GM10266 (cell line): Measurements from ENCODE around the gene SCNN1A.
"Not testable (repeated sequence)": the region's sequence is repeated elsewhere in the genome, so short reads cannot be mapped to it uniquely, and the experiment has no call there.

Source experiments
- DNase-seq: peaks from one replicate; pipeline ENCODE4 v3.0.0; 2012; ENCODE audit errors: extremely low spot score
- TF ChIP-seq, protein P1 (sequence below): IDR thresholded peaks from 2 replicates; pipeline ENCODE4 v1.5.1; 2012; ENCODE audit warnings: mild to moderate bottlenecking, low read depth; ENCODE audit not compliant: control insufficient read depth, insufficient read depth; ENCODE audit errors: missing control alignments

The SCNN1A gene

DNA sequence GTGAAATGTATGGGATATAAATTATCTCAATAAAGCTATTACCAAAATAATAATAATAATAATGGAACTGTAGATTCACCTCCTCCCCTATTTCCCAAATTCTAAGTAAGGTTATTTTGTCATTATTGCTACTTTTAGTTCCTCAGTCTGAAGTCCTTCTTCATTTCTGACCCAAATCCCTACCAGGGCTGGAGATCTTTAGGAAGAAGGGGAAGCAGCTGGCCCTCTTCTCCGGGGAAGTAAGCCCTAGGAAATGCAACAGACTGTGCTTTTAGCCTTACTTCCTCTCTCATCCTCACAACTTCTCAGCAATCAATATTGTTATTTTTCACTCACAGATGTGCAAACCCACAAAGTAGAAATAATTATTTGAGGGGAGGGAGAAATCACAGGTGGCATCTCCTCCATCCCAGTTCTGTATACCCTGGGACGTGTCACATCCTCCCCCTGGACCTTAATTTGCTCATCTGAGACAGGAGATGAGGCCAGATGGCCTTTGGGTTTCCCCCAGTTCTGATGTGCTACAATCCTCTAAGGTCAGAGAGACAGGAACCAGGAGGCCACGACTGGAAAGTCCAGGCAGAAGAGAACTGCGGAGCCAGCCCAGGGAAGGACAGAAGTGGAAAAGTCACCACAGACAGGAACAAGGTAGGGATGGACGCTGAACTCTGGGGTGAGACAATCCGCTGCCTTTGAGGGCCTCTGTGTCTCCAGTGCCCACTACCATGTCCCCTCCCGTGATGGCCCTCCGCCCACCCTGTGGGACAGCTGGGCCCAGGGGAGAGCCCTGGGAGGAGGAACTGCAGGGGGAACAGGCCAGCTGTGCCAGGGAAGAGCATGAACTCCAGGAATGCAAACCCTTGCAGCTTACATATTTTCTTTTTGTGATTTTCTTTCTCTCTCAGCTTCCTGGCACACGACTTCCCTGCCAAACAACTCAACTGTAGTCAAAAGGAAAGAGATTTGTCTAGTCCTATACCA lies 22.9 kb downstream of the SCNN1A start:
- TF ChIP-seq, protein P1, sequence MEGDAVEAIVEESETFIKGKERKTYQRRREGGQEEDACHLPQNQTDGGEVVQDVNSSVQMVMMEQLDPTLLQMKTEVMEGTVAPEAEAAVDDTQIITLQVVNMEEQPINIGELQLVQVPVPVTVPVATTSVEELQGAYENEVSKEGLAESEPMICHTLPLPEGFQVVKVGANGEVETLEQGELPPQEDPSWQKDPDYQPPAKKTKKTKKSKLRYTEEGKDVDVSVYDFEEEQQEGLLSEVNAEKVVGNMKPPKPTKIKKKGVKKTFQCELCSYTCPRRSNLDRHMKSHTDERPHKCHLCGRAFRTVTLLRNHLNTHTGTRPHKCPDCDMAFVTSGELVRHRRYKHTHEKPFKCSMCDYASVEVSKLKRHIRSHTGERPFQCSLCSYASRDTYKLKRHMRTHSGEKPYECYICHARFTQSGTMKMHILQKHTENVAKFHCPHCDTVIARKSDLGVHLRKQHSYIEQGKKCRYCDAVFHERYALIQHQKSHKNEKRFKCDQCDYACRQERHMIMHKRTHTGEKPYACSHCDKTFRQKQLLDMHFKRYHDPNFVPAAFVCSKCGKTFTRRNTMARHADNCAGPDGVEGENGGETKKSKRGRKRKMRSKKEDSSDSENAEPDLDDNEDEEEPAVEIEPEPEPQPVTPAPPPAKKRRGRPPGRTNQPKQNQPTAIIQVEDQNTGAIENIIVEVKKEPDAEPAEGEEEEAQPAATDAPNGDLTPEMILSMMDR, result no peak
- DNase-seq, result no peak

DNA sequence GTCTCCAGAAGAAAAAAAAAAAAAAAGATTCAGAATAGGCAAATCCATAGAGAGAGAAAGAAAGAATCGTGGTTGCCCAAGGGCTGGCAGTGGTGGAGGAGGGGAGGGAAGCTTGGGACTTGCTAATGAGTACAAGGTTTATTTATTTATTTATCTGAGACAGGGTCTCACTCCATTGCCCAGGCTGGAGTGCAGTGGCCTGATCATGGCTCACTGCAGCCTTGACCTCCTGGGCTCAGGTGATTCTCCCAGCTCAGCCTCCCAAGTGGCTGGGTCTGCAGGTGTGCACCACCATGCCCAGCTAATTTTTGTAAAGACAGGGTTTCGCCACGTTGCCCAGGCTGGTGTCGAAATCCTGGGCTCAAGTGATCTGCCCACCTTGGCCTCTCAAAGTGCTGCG lies 23.7 kb downstream of the SCNN1A start:
- DNase-seq, result no peak
- TF ChIP-seq, protein P1, result no peak

DNA sequence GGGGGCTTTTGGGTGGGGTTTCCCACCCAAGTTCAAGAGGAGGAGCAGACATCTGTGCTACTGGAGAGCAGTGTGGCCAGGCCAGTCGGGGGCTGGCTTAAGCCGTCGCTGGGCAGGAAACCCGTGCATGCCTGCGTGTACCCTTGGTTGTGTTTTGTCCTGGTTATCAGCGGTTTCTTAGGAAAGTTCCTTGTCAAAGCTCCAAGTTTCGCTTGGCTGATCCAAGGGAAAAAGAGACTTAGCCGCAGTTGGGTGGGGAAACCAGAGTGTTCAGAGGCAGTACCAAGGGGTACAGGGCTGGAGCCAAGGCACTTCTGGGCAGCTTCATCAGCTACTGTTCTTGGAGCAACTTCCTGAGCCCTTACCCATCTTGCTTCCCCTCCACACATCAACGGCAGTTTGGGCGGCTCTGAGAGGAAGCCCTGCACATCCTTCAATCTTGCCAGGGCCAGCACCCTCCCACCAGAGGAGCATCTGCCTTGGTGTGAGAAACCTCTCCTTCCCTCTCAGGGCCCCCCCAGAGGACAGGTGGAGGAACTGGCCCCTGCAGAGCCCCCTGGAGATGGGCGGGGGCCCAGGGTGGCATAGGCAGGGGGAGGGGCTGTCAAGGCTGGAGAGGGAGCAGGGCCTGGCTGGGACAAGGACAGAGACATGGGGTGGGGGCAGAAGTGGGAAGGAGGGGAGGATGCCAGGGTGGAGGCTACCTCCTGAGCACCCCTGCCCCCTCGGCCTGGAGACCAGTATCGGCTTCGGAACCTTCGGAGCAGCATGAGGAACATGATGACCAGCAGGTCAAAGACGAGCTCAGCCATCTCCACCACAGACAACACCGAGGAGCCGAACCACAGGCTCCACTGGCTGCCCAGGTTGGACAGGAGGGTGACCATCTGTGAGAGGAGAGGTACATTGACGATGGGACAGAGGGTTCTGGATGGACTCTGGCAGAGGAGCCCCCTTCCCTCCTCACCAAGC lies 27.7 kb downstream of the SCNN1A start:
- TF ChIP-seq, protein P1, result no peak
- DNase-seq, result no peak

DNA sequence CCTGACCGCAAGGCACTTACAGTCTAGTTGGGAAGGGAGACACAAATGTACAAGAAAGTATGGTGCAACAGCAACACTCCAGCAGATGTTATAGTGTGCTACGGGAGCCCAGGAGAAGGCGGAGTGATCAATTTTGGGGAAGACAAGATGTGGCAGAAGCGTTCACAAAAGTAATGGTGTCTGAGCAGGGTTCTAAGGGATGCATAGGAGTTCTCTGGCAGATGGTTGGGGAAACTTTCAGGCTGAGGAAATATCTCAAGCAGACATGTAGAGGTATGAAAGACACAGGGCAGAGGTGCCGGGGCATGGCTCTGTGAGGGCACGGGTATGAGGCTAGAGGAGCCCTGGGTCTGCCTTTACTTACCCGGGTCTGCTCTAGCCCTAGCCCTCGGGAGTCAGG lies 28.4 kb downstream of the SCNN1A start:
- TF ChIP-seq, protein P1, result no peak
- DNase-seq, result no peak

DNA sequence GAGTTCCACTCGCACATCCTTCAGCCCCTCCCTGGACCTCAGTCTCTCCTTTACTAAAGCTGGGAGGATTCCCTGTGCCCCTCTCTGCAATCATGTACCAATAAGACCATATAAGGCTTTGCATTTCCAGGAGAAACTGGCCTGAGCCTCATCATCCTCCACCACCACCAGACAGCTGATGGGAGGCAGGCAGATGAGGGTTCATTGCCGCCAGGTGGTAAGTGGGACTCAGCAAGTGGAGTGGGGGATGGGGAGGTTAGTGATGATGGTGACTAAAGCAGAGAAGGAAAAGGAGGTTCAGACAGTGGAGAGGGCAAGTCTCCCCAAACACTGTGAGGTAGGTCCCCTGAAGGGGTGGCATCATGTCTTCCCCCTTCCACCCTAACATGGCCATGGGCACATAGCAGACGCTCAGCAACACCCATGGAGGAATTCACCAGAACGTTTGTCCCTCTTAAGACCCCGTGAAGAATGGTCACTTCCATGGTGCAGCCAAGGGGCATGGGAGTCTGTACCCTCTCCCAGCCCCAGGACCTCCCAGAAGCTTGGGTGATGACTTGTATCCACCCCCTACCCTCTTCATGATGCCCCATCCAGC lies 29.0 kb downstream of the SCNN1A start:
- DNase-seq, result no peak
- TF ChIP-seq, protein P1, result no peak

DNA sequence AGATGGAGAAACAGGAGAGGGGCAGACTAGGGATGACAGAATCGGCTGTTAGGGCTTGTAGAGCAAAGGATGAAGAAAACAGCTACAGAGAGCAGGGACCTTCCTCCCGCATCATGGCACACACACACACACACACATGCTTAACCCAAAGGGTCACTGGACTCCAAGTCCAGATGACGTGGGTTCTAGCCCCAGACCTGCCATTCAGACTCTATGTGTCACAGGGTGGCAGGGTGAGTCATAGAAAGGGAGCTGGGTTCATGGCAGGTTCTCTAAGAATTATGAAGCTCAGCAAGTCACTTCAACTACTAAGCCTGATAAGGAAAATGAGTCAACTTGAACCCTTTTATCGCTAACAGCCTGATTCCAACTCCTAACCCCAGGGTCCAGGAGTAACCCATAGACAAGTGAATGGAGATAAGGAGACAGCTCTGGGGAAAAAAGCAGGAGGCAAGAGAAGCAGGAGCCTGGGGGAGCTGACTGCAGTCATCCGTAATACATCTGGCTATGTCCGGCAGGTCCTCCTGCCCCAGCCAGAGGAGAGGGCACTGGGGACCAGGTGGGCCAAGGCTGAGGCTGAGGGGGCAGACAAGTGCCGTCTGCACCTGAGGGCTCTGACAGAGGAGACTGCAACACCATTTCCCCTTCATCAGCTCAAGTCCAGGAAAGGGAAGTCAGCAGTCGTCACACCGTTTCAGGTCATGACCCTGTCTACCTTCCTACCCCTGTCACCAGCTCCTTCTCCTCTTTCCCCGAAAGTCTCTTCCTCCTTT lies 29.9 kb downstream of the SCNN1A start:
- TF ChIP-seq, protein P1, result no peak
- DNase-seq, result no peak

DNA sequence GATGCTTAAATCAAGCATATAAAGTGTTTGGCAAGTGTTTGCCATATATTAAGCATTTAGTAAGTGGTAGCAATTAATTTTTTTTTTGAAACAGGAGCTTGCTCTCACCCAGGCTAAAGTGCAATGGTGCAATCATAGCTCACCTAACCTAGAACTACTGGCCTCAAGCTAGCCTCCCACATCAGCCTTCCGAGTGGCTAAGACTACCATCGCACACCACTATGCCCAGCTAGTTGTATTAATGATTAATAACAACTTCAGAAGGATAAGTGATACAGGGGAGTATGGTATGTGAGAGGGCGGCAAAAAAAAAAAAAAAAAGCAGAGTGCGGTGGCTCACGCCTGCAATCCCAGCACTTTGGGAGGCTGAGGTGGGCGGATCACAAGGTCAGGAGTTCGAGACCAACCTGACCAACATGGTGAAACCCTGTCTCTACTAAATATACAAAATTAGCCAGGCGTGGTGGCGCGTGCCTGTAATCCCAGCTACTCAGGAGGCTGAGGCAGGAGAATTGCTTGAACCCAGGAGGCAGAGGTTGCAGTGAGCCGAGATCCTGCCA lies 31.2 kb downstream of the SCNN1A start:
- not testable (repeated sequence) for DNase-seq
